IMR-90 (cell line): ENCODE measurements around the gene MORC1. TPM values are rescaled to one million over a fixed set of nuclear protein-coding genes. Genes with fewer than 3 reads are reported as not detected.

Experiments
- ATAC-seq: fragments of 200-7000 bp; cut with Tn5 transposase; 2 replicates; pipeline ENCODE4 v1.9.1; 2020; ENCODE audit warnings: low read depth, mild to moderate bottlenecking, moderate library complexity
- BruUV-seq: library from RNA; stranded (reverse); fragments of 400-500 nt; replicated peaks from 2 replicates; lab custom pipeline; 2021; lab: Mats Ljungman, UMichigan
- CTCF ChIA-PET: fragments of 300-600 bp; formaldehyde crosslinking; extraction: SDS; loops from one replicate; lab custom pipeline; 2021; ENCODE audit warnings: antibody characterized with exemption; lab: Yijun Ruan, JAX
- POLR2A ChIA-PET: fragments of 300-600 bp; sonication (Branson Sonifier 250); formaldehyde crosslinking; loops from one replicate; lab custom pipeline; 2022; ENCODE audit warnings: antibody characterized with exemption; ENCODE audit not compliant: unreplicated experiment; lab: Charles Lee
- DNase-seq: peaks from one replicate; pipeline ENCODE4 v3.0.0; 2013
- H2AFZ ChIP-seq: replicated peaks from 2 replicates; pipeline ENCODE3; 2013; ENCODE audit warnings: low read length, mild to moderate bottlenecking; ENCODE audit not compliant: poor library complexity
- H2AK5ac ChIP-seq: 2 replicates; pipeline ENCODE4 v1.6.1; 2013; ENCODE audit warnings: low read depth, low read length, inconsistent platforms
- H2AK9ac ChIP-seq: replicated peaks from 2 replicates; pipeline ENCODE3; 2013; ENCODE audit warnings: mild to moderate bottlenecking, low read depth, low read length, moderate library complexity; ENCODE audit not compliant: poor library complexity
- H2BK120ac ChIP-seq: 2 replicates; pipeline ENCODE4 v1.6.1; 2013; ENCODE audit warnings: low read depth, low read length, inconsistent platforms
- H2BK15ac ChIP-seq: 3 replicates; pipeline ENCODE4 v1.6.1; 2013; ENCODE audit warnings: low read depth, low read length, inconsistent platforms
- H2BK20ac ChIP-seq: 2 replicates; pipeline ENCODE4 v1.6.1; 2013; ENCODE audit warnings: low read depth, mild to moderate bottlenecking, inconsistent platforms, low read length, moderate library complexity
- H2BK5ac ChIP-seq: 2 replicates; pipeline ENCODE4 v1.6.1; 2013; ENCODE audit warnings: mild to moderate bottlenecking, low read depth, low read length, inconsistent platforms; ENCODE audit not compliant: poor library complexity, severe bottlenecking
- H3K14ac ChIP-seq: replicated peaks from 2 replicates; pipeline ENCODE4 v1.6.1; 2013; ENCODE audit warnings: low read depth, low read length, inconsistent platforms
- H3K18ac ChIP-seq: 2 replicates; pipeline ENCODE4 v1.6.1; 2013; ENCODE audit warnings: low read depth, low read length, control low read depth
- H3K23ac ChIP-seq: 2 replicates; pipeline ENCODE4 v1.6.1; 2013; ENCODE audit warnings: low read depth, low read length, inconsistent platforms
- H3K27ac ChIP-seq: 2 replicates; pipeline ENCODE4 v1.5.1; 2013; ENCODE audit warnings: mild to moderate bottlenecking, control low read depth, low read length; ENCODE audit not compliant: insufficient read depth
- H3K27me3 ChIP-seq: 2 replicates; pipeline ENCODE4 v1.6.1; 2013; ENCODE audit warnings: low read length; ENCODE audit not compliant: control insufficient read depth, insufficient read depth
- H3K36me3 ChIP-seq: 2 replicates; pipeline ENCODE4 v1.6.1; 2013; ENCODE audit warnings: low read length, mixed read lengths; ENCODE audit not compliant: control insufficient read depth, insufficient read depth
- H3K4ac ChIP-seq: 2 replicates; pipeline ENCODE4 v1.6.1; 2013; ENCODE audit warnings: low read depth, low read length, inconsistent platforms
- H3K4me1 ChIP-seq: 2 replicates; pipeline ENCODE4 v1.6.1; 2013; ENCODE audit warnings: low read length, mixed read lengths; ENCODE audit not compliant: control insufficient read depth, insufficient read depth
- H3K4me2 ChIP-seq: 2 replicates; pipeline ENCODE4 v1.6.1; 2013; ENCODE audit warnings: low read depth, mild to moderate bottlenecking, control low read depth, low read length, moderate library complexity
- H3K4me3 ChIP-seq: 2 replicates; pipeline ENCODE4 v1.5.1; 2013; ENCODE audit warnings: low read depth, mild to moderate bottlenecking, control low read depth, low read length, moderate library complexity; ENCODE audit not compliant: insufficient read depth
- H3K56ac ChIP-seq: 2 replicates; pipeline ENCODE4 v1.6.1; 2013; ENCODE audit warnings: low read length, inconsistent platforms; ENCODE audit not compliant: insufficient read depth; ENCODE audit errors: extremely low read depth
- H3K79me1 ChIP-seq, 2 experiments: 2 replicates each; pipeline ENCODE4 v1.6.1; 2013; ENCODE audit warnings: low read length in 2 of 2, inconsistent platforms in 1 of 2, low read depth in 1 of 2
- H3K9ac ChIP-seq: 2 replicates; pipeline ENCODE4 v1.6.1; 2013; ENCODE audit warnings: low read depth, low read length, control low read depth
- H3K9me1 ChIP-seq: 2 replicates; pipeline ENCODE4 v1.6.1; 2013; ENCODE audit warnings: low read length, inconsistent platforms; ENCODE audit not compliant: insufficient read depth
- H3K9me3 ChIP-seq: 2 replicates; pipeline ENCODE4 v1.6.1; 2013; ENCODE audit warnings: low read length; ENCODE audit not compliant: control insufficient read depth, insufficient read depth
- H4K20me1 ChIP-seq: 2 replicates; pipeline ENCODE4 v1.6.1; 2013; ENCODE audit warnings: low read length, inconsistent platforms; ENCODE audit not compliant: insufficient read depth
- H4K5ac ChIP-seq: 2 replicates; pipeline ENCODE4 v1.6.1; 2013; ENCODE audit warnings: mild to moderate bottlenecking, low read depth, low read length, control low read depth
- H4K8ac ChIP-seq, 2 experiments: 2 replicates each; pipeline ENCODE4 v1.6.1; 2013; ENCODE audit warnings: low read depth in 2 of 2, low read length in 2 of 2, control low read depth in 1 of 2, inconsistent platforms in 1 of 2
- H4K91ac ChIP-seq: 2 replicates; pipeline ENCODE4 v1.6.1; 2013; ENCODE audit warnings: low read depth, low read length, inconsistent platforms; ENCODE audit not compliant: insufficient read depth
- CEBPB ChIP-seq: IDR thresholded peaks from 2 replicates; pipeline ENCODE4 v1.6.1; 2012; ENCODE audit warnings: low read depth, low read length, improper control_type of control experiment
- CHD1 ChIP-seq: IDR thresholded peaks from 2 replicates; pipeline ENCODE4 v1.6.1; 2012; ENCODE audit warnings: low read depth, low read length, improper control_type of control experiment
- CTCF ChIP-seq: conservative IDR thresholded peaks from 2 replicates; pipeline ENCODE4 v1.5.1; 2012; ENCODE audit warnings: mild to moderate bottlenecking, low read depth, low read length, improper control_type of control experiment
- ELK1 ChIP-seq: fragments of 150-350 bp; IDR thresholded peaks from 2 replicates; pipeline ENCODE4 v1.6.1; 2016; ENCODE audit warnings: low read depth, mild to moderate bottlenecking, low read length, moderate library complexity, borderline replicate concordance
- FOS ChIP-seq: fragments of 150-350 bp; IDR thresholded peaks from 2 replicates; pipeline ENCODE4 v1.6.1; 2016; ENCODE audit warnings: low read depth, low read length
- MAZ ChIP-seq: IDR thresholded peaks from 2 replicates; pipeline ENCODE4 v1.6.1; 2012; ENCODE audit warnings: low read depth, mild to moderate bottlenecking, low read length, improper control_type of control experiment, moderate library complexity, borderline replicate concordance
- RAD21 ChIP-seq: IDR thresholded peaks from 2 replicates; pipeline ENCODE4 v1.6.1; 2012; ENCODE audit warnings: low read length, improper control_type of control experiment
- RCOR1 ChIP-seq: IDR thresholded peaks from 2 replicates; pipeline ENCODE4 v1.6.1; 2012; ENCODE audit warnings: mild to moderate bottlenecking, low read length, improper control_type of control experiment; ENCODE audit not compliant: insufficient replicate concordance
- USF2 ChIP-seq: fragments of 150-350 bp; IDR thresholded peaks from 2 replicates; pipeline ENCODE4 v1.6.1; 2017; ENCODE audit warnings: mild to moderate bottlenecking, antibody characterized with exemption, low read length, low read depth
- WGBS, 2 experiments: methylation state at CpG; one replicate each; pipeline versions ENCODE4 v1.1.5 to v1.1.7; 2013; ENCODE audit warnings: missing lambda C conversion rate in 2 of 2; ENCODE audit not compliant: insufficient read length in 1 of 2; ENCODE audit errors: extremely low coverage in 2 of 2; 5-methylcytosine and 5-hydroxymethylcytosine counted together
- dilution Hi-C: fragments of 300-500 bp; cut with HindIII; formaldehyde crosslinking; loops from one replicate; pipeline ENCODE4 v1.14.3; 2018; ENCODE audit warnings: low sequenced_read_pairs; ENCODE audit not compliant: unreplicated experiment
- in situ Hi-C: fragments of 300-500 bp; cut with MboI; formaldehyde crosslinking; loops from 3 replicates; pipeline ENCODE4 v1.14.3; 2019; ENCODE audit warnings: low sequenced_read_pairs, inconsistent platforms, mixed read lengths
- intact Hi-C: fragments of 100-400 bp; cut with micrococcal nuclease; formaldehyde crosslinking; loops from 2 replicates; pipeline ENCODE4 v1.10.0; 2022
- polyA plus RNA-seq, 3 experiments: library from polyadenylated mRNA; depleted of rRNA; stranded (reverse); fragments of >200 nt; gene quantifications; 2 replicates each; pipeline ENCODE4 v1.2.3, GENCODE V29; 2012; ENCODE audit warnings: low replicate concordance in 1 of 3
- total RNA-seq: library from RNA; depleted of rRNA; stranded (reverse); fragments of >200 nt; gene quantifications from 2 replicates; pipeline ENCODE4 v1.2.3, GENCODE V29; 2012

The MORC1 gene
- total and polyA plus RNA-seq, 2 of the 4 experiments (the other 2 are of a cell fraction), result not detected

- TF ChIP-seq RCOR1 (no peak), MAZ (no peak)
These were observed 171.3 kb downstream of the MORC1 start (continued) for GRCh38 chr3:108946292-108947285.

- Histone ChIP-seq H3K9me1 (no peaks in the 10 kb centered on the region), H2BK20ac (no peak overlapping the region), H4K5ac (no peak overlapping the region), H3K9me3 (no peaks in the 10 kb centered on the region), H4K8ac (no peak overlapping the region), H3K36me3 (no peaks in the 10 kb centered on the region), H2BK120ac (no peak overlapping the region), H3K9ac (no peak overlapping the region), H3K4me2 (no peak overlapping the region), H3K14ac (no peak overlapping the region), H3K79me1 (no peaks in the 10 kb centered on the region), H3K23ac (no peak overlapping the region), H3K27ac (no peak overlapping the region), H3K4ac (no peak overlapping the region), H4K20me1 (no peaks in the 10 kb centered on the region), H2BK5ac (no peak overlapping the region), H2BK15ac (no peak overlapping the region), H2AK5ac (no peak overlapping the region), H2AFZ (no peak overlapping the region), H3K4me1 (no peaks in the 10 kb centered on the region), H4K91ac (no peak overlapping the region), H3K18ac (no peak overlapping the region), H3K4me3 (no peak overlapping the region), H2AK9ac (no peak overlapping the region), H3K56ac (no peak overlapping the region), H3K27me3 (no peaks in the 10 kb centered on the region)
- in situ Hi-C loops, result no loop called here
- POLR2A ChIA-PET, result no interaction called here
- CTCF ChIA-PET, result interaction anchor here (0.6 kb wide), 1 partner anchor 52 kb away, joined by 3 read pairs; no protein-coding TSS in a partner anchor
- dilution Hi-C loops, result no loop called here
- DNase-seq, result no peak
- no TSS peak for BruUV-seq
- intact Hi-C loops, result no loop called here
- ATAC-seq, result no peak
- WGBS, 2 experiments, result no CpG with 5 or more reads among the region's 5 CpGs
- TF ChIP-seq ELK1 (no peak), RCOR1 (no peak), FOS (no peak), RAD21 (no peak), CEBPB (no peak), CTCF (no peak), USF2 (no peak), MAZ (no peak), CHD1 (no peak)
These were observed 177.2 kb downstream of the MORC1 start for GRCh38 chr3:108940568-108941263.
